ENCODE measurements around the gene RELN.

The RELN gene

GRCh38 chr7:103937680-103938079 lies 51.8 kb downstream of the RELN start:
- Histone ChIP-seq H3K27me3 (ENCODE audit: control insufficient read depth, insufficient read depth, low read length) (no peaks in the 10 kb centered on the region), H3K9me3 (ENCODE audit: control insufficient read depth, low read depth, low read length) (no peaks in the 10 kb centered on the region), H3K4me3 (ENCODE audit: low read length) (no peak overlapping the region), H3K4me1 (ENCODE audit: control insufficient read depth, low read depth, low read length) (no peaks in the 10 kb centered on the region), H3K9ac (ENCODE audit: low read length) (no peak overlapping the region), H3K36me3 (ENCODE audit: control insufficient read depth, low read depth, low read length) (no peaks in the 10 kb centered on the region), H3K27ac (ENCODE audit: low read length) (no peak overlapping the region)

- H3K4me1 ChIP-seq (ENCODE audit: control insufficient read depth, low read depth, low read length), result no peaks in the 10 kb centered on the region
- H3K36me3 ChIP-seq (ENCODE audit: control insufficient read depth, low read depth, low read length), result no peaks in the 10 kb centered on the region
- no peaks in the 10 kb centered on the region for H3K27me3 ChIP-seq (ENCODE audit: control insufficient read depth, insufficient read depth, low read length)
- H3K4me3 ChIP-seq (ENCODE audit: low read length), result no peak overlapping the region
- no peaks in the 10 kb centered on the region for H3K9me3 ChIP-seq (ENCODE audit: control insufficient read depth, low read depth, low read length)
- no peak overlapping the region for H3K9ac ChIP-seq (ENCODE audit: low read length)
- no peak overlapping the region for H3K27ac ChIP-seq (ENCODE audit: low read length)
These were observed 52.9 kb downstream of the RELN start for GRCh38 chr7:103936558-103936957.

- Histone ChIP-seq H3K27ac (ENCODE audit: low read length) (no peak overlapping the region), H3K27me3 (ENCODE audit: control insufficient read depth, insufficient read depth, low read length) (no peaks in the 10 kb centered on the region), H3K4me1 (ENCODE audit: control insufficient read depth, low read depth, low read length) (no peaks in the 10 kb centered on the region), H3K9ac (ENCODE audit: low read length) (no peak overlapping the region), H3K9me3 (ENCODE audit: control insufficient read depth, low read depth, low read length) (no peaks in the 10 kb centered on the region), H3K4me3 (ENCODE audit: low read length) (no peak overlapping the region), H3K36me3 (ENCODE audit: control insufficient read depth, low read depth, low read length) (no peaks in the 10 kb centered on the region)
These were observed 55.0 kb downstream of the RELN start for GRCh38 chr7:103934508-103934907.

GRCh38 chr7:103932389-103932788 lies 57.1 kb downstream of the RELN start:
- H3K9me3 ChIP-seq (ENCODE audit: control insufficient read depth, low read depth, low read length), result no peaks in the 10 kb centered on the region
- no peaks in the 10 kb centered on the region for H3K4me1 ChIP-seq (ENCODE audit: control insufficient read depth, low read depth, low read length)
- H3K9ac ChIP-seq (ENCODE audit: low read length), result no peak overlapping the region
- H3K27ac ChIP-seq (ENCODE audit: low read length), result no peak overlapping the region
- no peak overlapping the region for H3K4me3 ChIP-seq (ENCODE audit: low read length)
- H3K36me3 ChIP-seq (ENCODE audit: control insufficient read depth, low read depth, low read length), result no peaks in the 10 kb centered on the region
- H3K27me3 ChIP-seq (ENCODE audit: control insufficient read depth, insufficient read depth, low read length), result no peaks in the 10 kb centered on the region

- Histone ChIP-seq H3K27ac (ENCODE audit: low read length) (no peak overlapping the region), H3K4me1 (ENCODE audit: control insufficient read depth, low read depth, low read length) (no peaks in the 10 kb centered on the region), H3K9ac (ENCODE audit: low read length) (no peak overlapping the region), H3K36me3 (ENCODE audit: control insufficient read depth, low read depth, low read length) (no peaks in the 10 kb centered on the region), H3K27me3 (ENCODE audit: control insufficient read depth, insufficient read depth, low read length) (no peaks in the 10 kb centered on the region), H3K4me3 (ENCODE audit: low read length) (no peak overlapping the region), H3K9me3 (ENCODE audit: control insufficient read depth, low read depth, low read length) (no peaks in the 10 kb centered on the region)
These were observed 59.6 kb downstream of the RELN start for GRCh38 chr7:103929901-103930311.

GRCh38 chr7:103928581-103928980 lies 60.9 kb downstream of the RELN start:
- H3K36me3 ChIP-seq (ENCODE audit: control insufficient read depth, low read depth, low read length), result no peaks in the 10 kb centered on the region
- no peaks in the 10 kb centered on the region for H3K9me3 ChIP-seq (ENCODE audit: control insufficient read depth, low read depth, low read length)
- no peaks in the 10 kb centered on the region for H3K4me1 ChIP-seq (ENCODE audit: control insufficient read depth, low read depth, low read length)
- H3K27ac ChIP-seq (ENCODE audit: low read length), result no peak overlapping the region
- no peak overlapping the region for H3K9ac ChIP-seq (ENCODE audit: low read length)
- H3K4me3 ChIP-seq (ENCODE audit: low read length), result no peak overlapping the region
- H3K27me3 ChIP-seq (ENCODE audit: control insufficient read depth, insufficient read depth, low read length), result no peaks in the 10 kb centered on the region

- H3K27ac ChIP-seq (ENCODE audit: low read length), result no peak overlapping the region
- H3K36me3 ChIP-seq (ENCODE audit: control insufficient read depth, low read depth, low read length), result no peaks in the 10 kb centered on the region
- H3K4me3 ChIP-seq (ENCODE audit: low read length), result no peak overlapping the region
- no peak overlapping the region for H3K9ac ChIP-seq (ENCODE audit: low read length)
- peaks cover 5% of the 10 kb centered on the region for H3K4me1 ChIP-seq (ENCODE audit: control insufficient read depth, low read depth, low read length)
- no peaks in the 10 kb centered on the region for H3K9me3 ChIP-seq (ENCODE audit: control insufficient read depth, low read depth, low read length)
- H3K27me3 ChIP-seq (ENCODE audit: control insufficient read depth, insufficient read depth, low read length), result no peaks in the 10 kb centered on the region
These were observed 65.3 kb downstream of the RELN start for GRCh38 chr7:103924184-103924583.

- Histone ChIP-seq H3K4me3 (ENCODE audit: low read length) (no peak overlapping the region), H3K9me3 (ENCODE audit: control insufficient read depth, low read depth, low read length) (no peaks in the 10 kb centered on the region), H3K27ac (ENCODE audit: low read length) (no peak overlapping the region), H3K36me3 (ENCODE audit: control insufficient read depth, low read depth, low read length) (no peaks in the 10 kb centered on the region), H3K9ac (ENCODE audit: low read length) (no peak overlapping the region), H3K4me1 (ENCODE audit: control insufficient read depth, low read depth, low read length) (peaks cover 5% of the 10 kb centered on the region), H3K27me3 (ENCODE audit: control insufficient read depth, insufficient read depth, low read length) (no peaks in the 10 kb centered on the region)
These were observed 67.1 kb downstream of the RELN start for GRCh38 chr7:103922407-103922806.

GRCh38 chr7:103921692-103922091 lies 67.8 kb downstream of the RELN start:
- Histone ChIP-seq H3K27ac (ENCODE audit: low read length) (no peak overlapping the region), H3K4me3 (ENCODE audit: low read length) (no peak overlapping the region), H3K27me3 (ENCODE audit: control insufficient read depth, insufficient read depth, low read length) (no peaks in the 10 kb centered on the region), H3K4me1 (ENCODE audit: control insufficient read depth, low read depth, low read length) (peaks cover 5% of the 10 kb centered on the region), H3K9me3 (ENCODE audit: control insufficient read depth, low read depth, low read length) (no peaks in the 10 kb centered on the region), H3K9ac (ENCODE audit: low read length) (no peak overlapping the region), H3K36me3 (ENCODE audit: control insufficient read depth, low read depth, low read length) (no peaks in the 10 kb centered on the region)

- H3K4me1 ChIP-seq (ENCODE audit: control insufficient read depth, low read depth, low read length), result peaks cover 5% of the 10 kb centered on the region
- no peak overlapping the region for H3K9ac ChIP-seq (ENCODE audit: low read length)
- no peak overlapping the region for H3K4me3 ChIP-seq (ENCODE audit: low read length)
- no peak overlapping the region for H3K27ac ChIP-seq (ENCODE audit: low read length)
- H3K36me3 ChIP-seq (ENCODE audit: control insufficient read depth, low read depth, low read length), result no peaks in the 10 kb centered on the region
- no peaks in the 10 kb centered on the region for H3K27me3 ChIP-seq (ENCODE audit: control insufficient read depth, insufficient read depth, low read length)
- no peaks in the 10 kb centered on the region for H3K9me3 ChIP-seq (ENCODE audit: control insufficient read depth, low read depth, low read length)
These were observed 70.1 kb downstream of the RELN start for GRCh38 chr7:103919272-103919868.

GRCh38 chr7:103918631-103919271 lies 70.7 kb downstream of the RELN start:
- H3K9ac ChIP-seq (ENCODE audit: low read length), result no peak overlapping the region
- H3K4me1 ChIP-seq (ENCODE audit: control insufficient read depth, low read depth, low read length), result peaks cover 5% of the 10 kb centered on the region
- H3K36me3 ChIP-seq (ENCODE audit: control insufficient read depth, low read depth, low read length), result no peaks in the 10 kb centered on the region
- H3K4me3 ChIP-seq (ENCODE audit: low read length), result no peak overlapping the region
- H3K9me3 ChIP-seq (ENCODE audit: control insufficient read depth, low read depth, low read length), result no peaks in the 10 kb centered on the region
- H3K27ac ChIP-seq (ENCODE audit: low read length), result no peak overlapping the region
- no peaks in the 10 kb centered on the region for H3K27me3 ChIP-seq (ENCODE audit: control insufficient read depth, insufficient read depth, low read length)

GRCh38 chr7:103915680-103916357 lies 73.6 kb downstream of the RELN start:
- no peaks in the 10 kb centered on the region for H3K4me1 ChIP-seq (ENCODE audit: control insufficient read depth, low read depth, low read length)
- no peaks in the 10 kb centered on the region for H3K27me3 ChIP-seq (ENCODE audit: control insufficient read depth, insufficient read depth, low read length)
- no peak overlapping the region for H3K27ac ChIP-seq (ENCODE audit: low read length)
- H3K4me3 ChIP-seq (ENCODE audit: low read length), result no peak overlapping the region
- H3K9me3 ChIP-seq (ENCODE audit: control insufficient read depth, low read depth, low read length), result no peaks in the 10 kb centered on the region
- H3K36me3 ChIP-seq (ENCODE audit: control insufficient read depth, low read depth, low read length), result no peaks in the 10 kb centered on the region
- H3K9ac ChIP-seq (ENCODE audit: low read length), result no peak overlapping the region

Data from iPS-18a (cell line).